ENCODE results near the gene TSPAN32.
"Not testable (repeated sequence)": the region's sequence is repeated elsewhere in the genome, so short reads cannot be mapped to it uniquely, and the experiment has no call there.

The TSPAN32 gene

GRCh38 chr11:2316963-2317244 lies 15.1 kb downstream of the TSPAN32 start:
- no peak for DNase-seq

GRCh38 chr11:2317354-2318050 lies 15.7 kb downstream of the TSPAN32 start:
- no peak for DNase-seq

DNA sequence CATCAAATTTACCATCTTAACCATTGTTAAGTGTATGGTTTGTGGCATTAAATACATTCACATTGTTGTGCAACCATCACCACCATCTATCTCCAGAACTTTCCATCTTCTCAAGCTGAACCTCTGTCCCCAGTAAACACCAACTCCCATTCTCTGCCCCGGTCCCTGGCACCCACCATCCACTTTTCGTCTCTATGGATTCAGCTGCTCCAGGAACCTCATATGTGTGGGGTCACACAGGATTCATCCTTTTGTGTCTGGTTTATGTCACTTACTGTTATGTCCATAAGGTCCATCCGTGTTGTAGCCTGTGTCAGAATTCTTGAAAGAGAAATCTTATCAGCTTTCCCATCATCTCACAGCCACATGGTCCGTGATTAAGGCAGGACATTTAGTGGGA lies 16.3 kb downstream of the TSPAN32 start:
- DNase-seq, result no peak

DNA sequence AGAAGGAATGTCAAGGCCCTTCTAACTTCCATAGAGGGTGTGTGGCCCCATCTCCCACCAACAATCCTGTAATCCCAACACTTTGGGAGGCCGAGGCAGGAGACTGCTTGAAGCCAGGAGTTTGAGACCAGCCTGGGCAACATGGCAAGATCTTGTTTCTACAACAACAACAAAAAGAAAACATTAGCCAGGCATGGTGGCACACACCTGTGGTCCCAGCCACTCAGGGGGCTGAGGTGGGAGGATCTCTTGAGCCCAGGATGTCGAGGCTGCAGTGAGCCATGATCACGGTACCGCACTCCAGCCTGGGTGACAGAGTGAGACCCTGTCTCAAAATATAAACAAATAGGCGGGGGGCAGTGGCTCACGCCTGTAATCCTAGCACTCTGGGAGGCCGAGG lies 16.9 kb downstream of the TSPAN32 start:
- no peak for DNase-seq

DNA sequence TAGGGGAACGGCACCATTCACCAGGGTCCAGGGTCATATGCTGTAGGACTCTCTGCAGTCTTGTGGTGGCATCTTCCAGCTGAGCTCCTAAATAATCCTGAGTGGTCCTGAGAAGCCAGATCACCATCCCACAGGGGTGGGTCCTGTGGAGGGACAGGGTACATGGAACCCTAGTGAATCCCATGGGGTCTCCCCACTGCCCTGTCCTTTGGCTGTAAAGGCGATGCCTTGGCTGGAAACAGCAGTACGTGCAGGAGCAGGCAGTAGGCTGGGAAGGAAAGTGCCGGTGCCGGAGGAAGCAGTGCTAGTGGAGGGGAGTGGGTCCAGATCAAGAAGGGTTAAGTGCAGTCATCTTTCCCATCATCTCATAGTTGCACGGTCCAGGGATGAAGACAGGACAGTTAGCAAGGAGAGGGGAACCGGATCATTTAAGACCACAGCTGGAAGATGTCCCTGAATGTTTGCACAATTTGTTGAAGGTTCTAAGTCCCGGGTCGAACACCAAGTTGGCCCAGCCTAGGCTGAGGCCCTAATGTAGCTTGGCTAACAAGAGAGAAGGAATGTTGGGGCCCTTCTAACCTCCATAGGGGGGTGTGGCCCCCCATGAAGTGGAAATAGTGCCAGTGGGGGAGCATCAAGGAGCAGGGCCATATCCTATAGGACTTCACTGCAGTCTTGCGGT lies 18.1 kb downstream of the TSPAN32 start:
- no peak for DNase-seq

- no peak for DNase-seq
Measured at GRCh38 chr11:2320568-2321310, 18.9 kb downstream of the TSPAN32 start.

DNA sequence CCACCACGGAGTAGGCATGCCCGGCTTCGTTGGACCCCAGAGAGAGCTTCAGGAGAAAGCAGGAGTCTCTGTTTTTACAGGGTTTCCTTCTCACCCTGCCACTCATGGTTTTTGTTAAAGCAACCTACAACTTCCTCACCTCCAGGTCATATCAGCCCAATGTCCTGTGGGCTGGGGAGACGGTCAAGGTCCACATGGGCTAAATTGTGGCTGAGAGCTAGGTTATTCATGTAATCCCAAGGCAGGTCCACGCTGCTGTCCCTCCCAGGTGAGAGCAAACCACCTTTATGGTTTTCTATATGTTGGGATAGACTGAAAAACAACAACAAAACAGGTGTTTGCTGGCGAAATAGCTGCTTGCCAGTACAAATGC lies 19.5 kb downstream of the TSPAN32 start:
- no peak for DNase-seq

GRCh38 chr11:2325123-2325522 lies 23.3 kb downstream of the TSPAN32 start:
- DNase-seq, result no peak

DNA sequence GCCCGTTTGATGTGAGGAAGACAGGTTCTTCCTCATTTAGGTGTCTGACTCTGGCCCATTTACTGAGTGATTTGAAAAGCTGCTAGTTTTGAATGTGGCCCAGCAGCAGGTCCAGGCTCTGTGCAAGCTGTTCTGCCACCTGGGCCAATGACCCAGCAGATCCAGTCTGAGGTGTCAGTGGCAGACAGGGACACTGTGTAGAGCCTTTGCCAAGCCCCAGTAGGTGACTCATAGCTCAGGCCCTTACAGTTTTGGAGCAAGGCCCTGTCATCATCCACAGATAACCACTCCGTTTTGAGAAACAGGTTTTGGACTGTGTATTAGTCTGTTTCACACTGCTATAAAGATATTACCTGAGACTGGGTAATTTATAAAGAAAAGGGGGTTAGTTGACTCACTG lies 23.9 kb downstream of the TSPAN32 start:
- DNase-seq, result no peak

DNA sequence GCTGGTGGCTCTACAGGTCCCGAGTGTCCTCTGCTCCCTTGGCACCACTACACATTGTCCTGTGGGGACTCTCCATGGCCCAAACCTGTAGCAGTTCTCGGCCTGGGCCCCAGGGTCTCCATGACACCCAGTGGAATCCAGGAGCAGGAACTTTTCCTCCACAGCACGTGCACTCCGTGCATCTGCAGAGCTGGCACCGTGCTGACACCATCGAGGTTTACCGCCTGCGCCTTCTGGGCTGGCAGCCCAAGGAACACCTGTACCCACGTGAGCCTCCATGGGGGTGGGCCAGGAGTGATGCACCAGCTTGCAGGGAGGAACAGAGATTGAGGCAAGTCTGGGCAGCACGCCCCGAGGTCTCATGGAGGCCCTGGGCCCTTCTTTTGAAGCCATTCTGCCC lies 25.2 kb downstream of the TSPAN32 start:
- no peak for DNase-seq

- DNase-seq, result no peak
Measured at GRCh38 chr11:2328021-2328420, 26.2 kb downstream of the TSPAN32 start.

DNA sequence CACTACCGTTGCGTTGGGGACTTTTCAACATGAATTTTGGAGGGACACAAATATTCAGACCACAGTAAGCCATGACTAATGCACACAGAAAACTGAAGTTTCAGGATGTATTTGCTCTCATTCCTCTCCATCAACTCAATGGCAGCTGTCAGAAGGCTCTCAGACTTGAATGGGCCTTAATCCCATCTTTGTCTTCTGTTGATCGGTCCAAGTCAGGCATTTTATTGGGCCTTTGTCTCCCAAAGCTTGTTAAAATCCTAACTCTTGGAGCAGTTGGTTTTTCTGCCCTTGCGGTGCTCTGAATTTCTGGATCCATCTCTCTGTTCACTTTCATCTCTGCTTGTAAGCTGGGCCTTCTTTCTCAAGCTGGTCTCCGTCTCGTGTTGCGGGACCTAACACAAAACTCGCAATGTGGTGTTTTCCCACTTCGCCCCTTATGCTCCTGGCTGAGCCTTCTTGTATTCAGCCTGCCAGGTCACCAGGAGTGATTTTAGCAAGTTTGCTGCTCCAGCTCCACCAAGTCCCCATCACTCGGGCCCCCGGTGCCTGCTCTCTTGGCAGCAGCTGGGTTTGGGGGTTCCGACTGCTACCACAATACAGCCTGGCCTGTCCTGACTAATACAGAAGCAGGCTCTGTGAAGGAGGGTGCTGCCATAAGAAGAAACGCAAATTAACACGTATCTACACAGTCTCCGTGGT lies 27.0 kb downstream of the TSPAN32 start:
- DNase-seq, result no peak

DNA sequence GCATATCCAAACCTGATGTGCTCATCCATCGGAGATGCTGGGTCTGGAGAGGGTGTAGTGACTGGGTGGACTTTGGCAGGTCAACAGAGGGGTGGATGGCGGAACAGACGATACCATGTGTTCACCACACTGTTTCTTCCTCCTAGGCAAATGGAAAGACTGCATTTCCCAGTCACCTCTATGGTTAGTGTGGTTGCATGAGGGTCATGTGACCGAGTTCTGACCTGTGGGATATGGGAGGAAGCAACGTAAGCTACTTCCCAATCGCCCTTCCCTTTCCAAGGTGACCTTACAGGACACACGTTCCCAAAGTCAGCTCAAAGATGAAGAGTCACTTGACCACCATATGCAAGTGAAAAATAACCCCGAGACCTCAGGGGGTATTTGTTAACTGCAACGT lies 27.7 kb downstream of the TSPAN32 start:
- DNase-seq, result no peak

DNA sequence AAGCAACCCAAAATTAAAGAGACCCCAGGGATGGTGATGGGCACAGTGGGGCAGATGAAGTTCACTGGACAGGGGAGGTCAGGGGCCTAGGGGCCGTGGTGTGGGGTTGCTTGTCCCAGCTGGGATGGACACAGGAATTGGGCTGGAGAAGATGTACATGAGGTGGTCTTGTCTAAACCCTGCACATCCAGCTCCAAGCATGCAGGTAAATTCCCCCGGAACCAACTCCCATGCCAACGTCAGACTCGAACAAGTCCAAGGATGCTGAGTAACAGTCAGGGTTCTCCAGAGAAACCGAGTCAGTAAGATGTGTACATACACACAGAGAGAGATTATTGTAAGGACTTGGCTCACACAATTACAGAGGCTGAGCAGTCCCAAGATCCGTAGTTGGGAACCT lies 28.9 kb downstream of the TSPAN32 start:
- DNase-seq, result no peak

DNA sequence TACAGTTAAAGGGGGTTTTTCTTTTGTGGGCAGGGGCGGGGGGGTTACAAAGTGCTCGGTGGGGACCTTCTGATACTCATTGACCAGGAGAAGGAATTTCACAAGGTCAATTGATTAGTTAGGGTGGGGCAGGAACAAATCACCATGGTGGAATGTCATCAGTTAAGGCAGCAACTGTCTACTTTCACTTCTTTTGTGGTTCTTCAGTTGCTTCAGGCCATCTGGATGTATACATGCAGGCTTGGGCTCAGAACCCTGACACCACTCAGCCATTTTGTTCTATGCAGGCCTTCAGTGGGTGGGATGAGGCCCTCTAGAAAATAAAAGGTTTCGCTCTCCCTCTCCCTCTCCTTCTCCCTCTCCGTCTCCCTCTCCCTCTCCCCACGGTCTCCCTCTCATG lies 29.6 kb downstream of the TSPAN32 start:
- no peak for DNase-seq

GRCh38 chr11:2332569-2332968 lies 30.8 kb downstream of the TSPAN32 start:
- not testable (repeated sequence) for DNase-seq

DNA sequence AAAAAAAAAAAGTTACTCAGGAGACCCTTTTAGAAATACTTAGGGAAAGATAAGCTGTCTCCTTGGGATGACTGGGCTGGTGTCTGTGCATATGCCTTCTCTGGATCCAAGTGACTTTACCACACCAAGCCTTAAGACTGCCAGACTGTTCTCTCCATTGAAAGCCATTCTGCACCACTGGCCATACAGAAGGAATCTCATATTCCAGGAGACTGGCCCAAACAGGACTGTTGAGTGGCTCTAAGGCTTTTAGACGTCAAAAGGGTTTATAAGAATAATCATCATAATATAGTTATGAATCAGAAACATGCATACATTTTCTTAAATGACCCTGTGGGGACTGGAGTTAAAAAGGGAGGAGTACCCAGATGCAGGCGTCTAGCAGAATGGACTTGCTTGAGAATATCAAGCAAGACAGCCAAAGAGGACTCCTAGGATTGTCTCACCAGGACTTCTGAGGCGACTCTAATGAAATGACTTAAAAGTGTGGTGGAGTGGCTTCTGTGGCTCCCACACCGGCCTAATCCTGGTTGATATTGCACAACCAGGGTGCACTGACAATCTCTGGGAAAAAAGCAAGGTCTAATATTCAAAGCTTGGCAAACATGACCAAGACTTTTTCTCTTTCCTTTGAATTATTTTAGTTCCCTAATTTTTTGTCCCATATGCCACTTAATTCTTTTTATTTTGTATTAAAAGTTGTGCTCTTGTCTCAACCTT lies 31.8 kb downstream of the TSPAN32 start:
- not testable (repeated sequence) for DNase-seq

- not testable (repeated sequence) for DNase-seq
Measured at GRCh38 chr11:2335286-2335685, 33.5 kb downstream of the TSPAN32 start.

DNA sequence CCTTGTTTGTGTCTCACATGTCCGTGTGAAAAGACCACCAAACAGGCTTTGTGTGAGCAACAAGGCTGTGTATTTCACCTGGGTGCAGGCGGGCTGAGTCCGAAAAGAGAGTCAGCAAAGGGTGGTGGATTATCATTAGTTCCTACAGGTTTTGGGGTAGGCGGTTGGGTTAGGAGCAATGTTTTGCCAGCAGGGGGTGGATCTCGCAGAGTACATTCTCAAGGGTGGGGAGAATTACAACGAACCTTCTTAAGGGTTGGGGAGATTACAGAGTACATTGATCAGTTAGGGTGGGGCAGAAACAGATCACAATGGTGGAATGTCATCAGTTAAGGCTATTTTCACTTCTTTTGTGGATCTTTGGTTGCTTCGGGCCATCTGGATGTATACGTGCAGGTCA lies 36.9 kb downstream of the TSPAN32 start:
- DNase-seq, result not testable (repeated sequence)

DNA sequence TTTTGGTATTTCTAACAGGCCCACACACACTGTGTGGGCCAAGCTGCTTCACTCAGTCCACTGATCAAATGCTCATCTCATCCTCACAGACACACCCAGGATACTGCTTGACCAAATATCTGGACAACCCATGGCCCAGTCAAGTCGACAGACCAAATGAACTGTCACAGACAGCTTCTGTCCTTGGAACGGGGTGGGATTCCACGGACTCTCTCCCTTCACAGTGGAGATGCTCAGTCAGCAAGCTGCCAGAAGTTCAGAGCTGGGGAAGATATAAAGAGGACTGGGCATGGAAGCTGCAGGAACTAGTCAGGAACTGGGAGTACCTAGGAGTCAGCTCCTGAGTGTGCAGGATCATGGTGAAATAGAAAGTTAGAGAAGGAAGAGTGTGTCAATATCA lies 40.7 kb downstream of the TSPAN32 start:
- DNase-seq, result no peak

GRCh38 chr11:2342981-2343380 lies 41.2 kb downstream of the TSPAN32 start:
- DNase-seq, result no peak

GRCh38 chr11:2343502-2343901 lies 41.7 kb downstream of the TSPAN32 start:
- no peak for DNase-seq

DNA sequence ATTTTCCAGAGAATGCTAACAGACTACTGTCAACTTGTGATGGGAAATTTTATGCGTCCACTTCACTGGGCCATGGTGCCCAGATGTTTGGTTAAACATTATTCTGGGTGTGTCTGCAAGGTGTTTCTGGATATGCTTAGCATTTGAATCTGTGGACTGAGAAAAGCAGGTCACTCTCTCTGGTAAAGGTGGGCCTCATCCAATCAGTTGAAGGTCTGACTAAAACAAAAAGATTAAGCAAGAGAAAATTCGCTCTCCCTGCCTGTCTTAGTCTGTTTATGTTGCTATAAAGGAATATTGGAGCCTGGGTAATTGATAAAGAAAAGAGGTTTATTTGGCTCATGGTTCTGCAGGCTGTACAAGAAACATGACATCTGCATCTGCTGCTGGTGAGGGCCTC lies 43.2 kb downstream of the TSPAN32 start:
- no peak for DNase-seq
